PC-3 (cell line): Measurements from ENCODE around the gene POMP. TPM values are rescaled to one million over a fixed set of nuclear protein-coding genes. Genes with fewer than 3 reads are reported as not detected.

Source experiments
- ATAC-seq: fragments of 200-7000 bp; cut with Tn5 transposase; 2 replicates; pipeline ENCODE4 v1.9.1; 2020; ENCODE audit warnings: mild to moderate bottlenecking, moderate library complexity
- BruUV-seq: library from RNA; stranded (reverse); fragments of 400-500 nt; replicated peaks from 2 replicates; lab custom pipeline; 2021; lab: Mats Ljungman, UMichigan
- CTCF ChIA-PET: fragments of 300-600 bp; sonication (Branson Sonifier 250); formaldehyde crosslinking; loops from one replicate; lab custom pipeline; 2022; ENCODE audit warnings: antibody characterized with exemption; lab: Charles Lee
- POLR2A ChIA-PET: fragments of 300-600 bp; sonication (Branson Sonifier 250); formaldehyde crosslinking; loops from one replicate; lab custom pipeline; 2022; ENCODE audit warnings: antibody characterized with exemption; ENCODE audit not compliant: unreplicated experiment; lab: Charles Lee
- DNase-seq: peaks from one replicate; pipeline ENCODE4 v3.0.0-alpha.2; 2015
- H2AFZ ChIP-seq: fragments of 300-600 bp; sonication (generic); 2 replicates; pipeline ENCODE4 v1.6.0; 2016; ENCODE audit warnings: antibody characterized with exemption, low read length
- H3F3A ChIP-seq: fragments of 300-600 bp; sonication (generic); one replicate; pipeline ENCODE4 v1.6.0; 2017; ENCODE audit warnings: antibody characterized with exemption, low read length, control low read depth, mild to moderate bottlenecking; ENCODE audit not compliant: unreplicated experiment
- H3K27ac ChIP-seq: fragments of 300-600 bp; sonication (generic); 2 replicates; pipeline ENCODE4 v1.5.1; 2016; ENCODE audit warnings: mild to moderate bottlenecking, low read length
- H3K27me3 ChIP-seq: fragments of 300-600 bp; sonication (generic); 2 replicates; pipeline ENCODE4 v1.6.1; 2016; ENCODE audit warnings: low read length, mixed read lengths
- H3K36me3 ChIP-seq: fragments of 300-600 bp; sonication (generic); 2 replicates; pipeline ENCODE4 v1.6.1; 2016; ENCODE audit warnings: low read depth, mixed run types, low read length, mixed read lengths
- H3K4me1 ChIP-seq: fragments of 300-600 bp; sonication (generic); 2 replicates; pipeline ENCODE4 v1.5.1; 2016; ENCODE audit warnings: low read length; ENCODE audit not compliant: insufficient read depth
- H3K4me2 ChIP-seq: fragments of 300-600 bp; sonication (generic); 2 replicates; pipeline ENCODE4 v1.6.0; 2016; ENCODE audit warnings: low read length
- H3K4me3 ChIP-seq: fragments of 300-600 bp; sonication (generic); 2 replicates; pipeline ENCODE4 v1.5.1; 2016; ENCODE audit warnings: mild to moderate bottlenecking, low read length, mixed read lengths
- H3K79me2 ChIP-seq: fragments of 300-600 bp; sonication (generic); 2 replicates; pipeline ENCODE4 v1.6.1; 2017; ENCODE audit warnings: low read length, mixed read lengths
- H3K9ac ChIP-seq: fragments of 300-600 bp; sonication (generic); 2 replicates; pipeline ENCODE4 v1.6.0; 2016; ENCODE audit warnings: mild to moderate bottlenecking, low read length
- H3K9me2 ChIP-seq: fragments of 300-600 bp; sonication (generic); replicated peaks from 2 replicates; pipeline ENCODE4 v1.6.1; 2016; ENCODE audit warnings: mixed run types, low read length, mixed read lengths
- H3K9me3 ChIP-seq: fragments of 300-600 bp; sonication (generic); 2 replicates; pipeline ENCODE4 v1.6.1; 2016; ENCODE audit warnings: low read length, mixed read lengths
- H4K20me1 ChIP-seq: fragments of 300-600 bp; sonication (generic); 2 replicates; pipeline ENCODE4 v1.6.1; 2016; ENCODE audit warnings: low read length, mixed read lengths
- CTCF ChIP-seq: fragments of 300-600 bp; sonication (generic); conservative IDR thresholded peaks from 2 replicates; pipeline ENCODE4 v1.5.1; 2017; ENCODE audit warnings: antibody characterized with exemption, low read depth, mild to moderate bottlenecking, low read length
- EZH2 ChIP-seq: fragments of 300-600 bp; sonication (generic); IDR thresholded peaks from one replicate; pipeline ENCODE4 v1.6.1; 2017; ENCODE audit warnings: antibody characterized with exemption, mild to moderate bottlenecking, low read length; ENCODE audit not compliant: unreplicated experiment
- EZH2phosphoT487 ChIP-seq: fragments of 300-600 bp; sonication (generic); IDR thresholded peaks from 2 replicates; pipeline ENCODE4 v1.6.1; 2018; ENCODE audit warnings: mild to moderate bottlenecking, antibody characterized with exemption, low read length, borderline replicate concordance
- intact Hi-C: fragments of 100-400 bp; cut with micrococcal nuclease; formaldehyde crosslinking; loops from 2 replicates; pipeline ENCODE4 v1.9.0; 2023
- total RNA-seq: library from RNA; depleted of rRNA; stranded (reverse); fragments of >200 nt; gene quantifications from 2 replicates; pipeline ENCODE4 v1.2.3, GENCODE V29; 2014

POMP gene
- total RNA-seq, 1 experiment from 2014 or later = 92.8 TPM

GRCh38 chr13:28716511-28716910 is 57.6 kb downstream of the POMP start:
- no peak for TF ChIP-seq EZH2phosphoT487
- no peak for TF ChIP-seq CTCF
- TF ChIP-seq EZH2 = no peak
- POLR2A ChIA-PET = no interaction called here
- peak; percentile 79 for DNase-seq

GRCh38 chr13:28717170-28717569 is 58.2 kb downstream of the POMP start:
- Histone ChIP-seq H3K9me2 (no peaks in the 10 kb centered on the region), H3K27ac (peak overlapping the region; percentile 85), H3K27me3 (no peaks in the 10 kb centered on the region), H3K36me3 (no peaks in the 10 kb centered on the region), H3K4me3 (no peak overlapping the region), H3F3A (no peaks in the 10 kb centered on the region), H3K79me2 (no peaks in the 10 kb centered on the region), H3K9ac (peak overlapping the region; percentile 76), H4K20me1 (no peaks in the 10 kb centered on the region), H3K4me2 (peak overlapping the region; percentile 38), H3K4me1 (peaks cover 32% of the 10 kb centered on the region), H2AFZ (no peak overlapping the region), H3K9me3 (no peaks in the 10 kb centered on the region)
- DNase-seq = no peak
- ChIA-PET CTCF (no interaction called here), POLR2A (no interaction called here)
- no TSS peak for BruUV-seq
- intact Hi-C loops = loop anchor here (5.0 kb wide), 2 partner anchors 35 to 40 kb away; no protein-coding TSS in a partner anchor
- TF ChIP-seq CTCF = no peak
- no peak for ATAC-seq

More at GRCh38 chr13:28716511-28716910, 57.6 kb downstream of the POMP start:
- Histone ChIP-seq H3K4me3 (no peak overlapping the region), H3K9me3 (no peaks in the 10 kb centered on the region), H3K27me3 (no peaks in the 10 kb centered on the region), H3F3A (no peaks in the 10 kb centered on the region), H2AFZ (peak overlapping the region; percentile 58), H3K27ac (peak overlapping the region; percentile 85), H3K9me2 (no peaks in the 10 kb centered on the region), H3K4me2 (peak overlapping the region; percentile 38), H3K36me3 (no peaks in the 10 kb centered on the region), H3K4me1 (peaks cover 32% of the 10 kb centered on the region), H3K79me2 (no peaks in the 10 kb centered on the region), H3K9ac (peak overlapping the region; percentile 76), H4K20me1 (no peaks in the 10 kb centered on the region)
- BruUV-seq = no TSS peak
- peak; percentile 55 for ATAC-seq
- intact Hi-C loops = loop anchor here (5.0 kb wide), 2 partner anchors 36 to 39 kb away; no protein-coding TSS in a partner anchor
- CTCF ChIA-PET = no interaction called here

DNA sequence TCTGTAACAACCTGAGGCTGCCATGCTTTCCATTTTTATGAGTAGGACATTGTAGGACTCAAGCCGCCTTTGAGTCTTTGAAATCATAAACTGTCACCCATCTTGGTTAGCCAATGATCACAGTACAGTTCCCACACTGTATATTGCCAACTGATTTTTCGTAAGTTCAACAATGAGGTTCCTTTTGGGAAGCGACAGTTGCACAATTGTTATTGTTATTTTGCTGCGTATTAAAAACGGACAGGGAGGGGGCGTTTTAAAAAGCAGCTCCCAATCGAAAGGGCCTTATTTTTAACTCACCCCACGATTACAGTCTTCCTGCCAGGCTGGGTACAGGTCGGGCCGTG is 59.2 kb downstream of the POMP start:
- ChIA-PET POLR2A (no interaction called here), CTCF (interaction anchor here (0.7 to 1.1 kb wide), 3 partner anchors 58 to 78 kb away, joined by 3 to 4 read pairs (median 3); partner anchors contain the start of gene POMP)
- H3K9me2 ChIP-seq = no peaks in the 10 kb centered on the region
- ATAC-seq (no peak), DNase-seq (no peak)
- H3K27ac ChIP-seq = peak overlapping the region; percentile 46
- H3K4me1 ChIP-seq = peaks cover 32% of the 10 kb centered on the region
- H3K27me3 ChIP-seq = no peaks in the 10 kb centered on the region
- H3K79me2 ChIP-seq = no peaks in the 10 kb centered on the region
- H3K4me2 ChIP-seq = peak overlapping the region; percentile 87
- no peaks in the 10 kb centered on the region for H3F3A ChIP-seq
- H3K4me3 ChIP-seq = peak overlapping the region; percentile 71
- H2AFZ ChIP-seq = peak overlapping the region; percentile 92
- H3K9me3 ChIP-seq = no peaks in the 10 kb centered on the region
- intact Hi-C loops = loop anchor here (1.0 to 5.0 kb wide), 3 partner anchors 34 to 78 kb away; no protein-coding TSS in a partner anchor
- no peak for TF ChIP-seq EZH2phosphoT487
- no peak for TF ChIP-seq CTCF
- peak overlapping the region; percentile 76 for H3K9ac ChIP-seq
- no peaks in the 10 kb centered on the region for H3K36me3 ChIP-seq
- H4K20me1 ChIP-seq = no peaks in the 10 kb centered on the region
- BruUV-seq = TSS peak; percentile 54
